ENCODE measurements around the gene CDH10. TPM values are rescaled to one million over a fixed set of nuclear protein-coding genes. Genes with fewer than 3 reads are reported as not detected.

Gene CDH10
- total RNA-seq, 1 donor from 2014 or later = 0.14 TPM

GRCh38 chr5:24598956-24599355 is 45.8 kb downstream of the CDH10 start:
- DNase-seq (ENCODE audit: low spot score) = no peak

GRCh38 chr5:24595329-24595728 is 49.4 kb downstream of the CDH10 start:
- no peak for DNase-seq (ENCODE audit: low spot score)

- DNase-seq (ENCODE audit: low spot score) = no peak
Measured at GRCh38 chr5:24591426-24591825, 53.4 kb downstream of the CDH10 start.

GRCh38 chr5:24589566-24589965 is 55.2 kb downstream of the CDH10 start:
- no peak for DNase-seq (ENCODE audit: low spot score)

DNA sequence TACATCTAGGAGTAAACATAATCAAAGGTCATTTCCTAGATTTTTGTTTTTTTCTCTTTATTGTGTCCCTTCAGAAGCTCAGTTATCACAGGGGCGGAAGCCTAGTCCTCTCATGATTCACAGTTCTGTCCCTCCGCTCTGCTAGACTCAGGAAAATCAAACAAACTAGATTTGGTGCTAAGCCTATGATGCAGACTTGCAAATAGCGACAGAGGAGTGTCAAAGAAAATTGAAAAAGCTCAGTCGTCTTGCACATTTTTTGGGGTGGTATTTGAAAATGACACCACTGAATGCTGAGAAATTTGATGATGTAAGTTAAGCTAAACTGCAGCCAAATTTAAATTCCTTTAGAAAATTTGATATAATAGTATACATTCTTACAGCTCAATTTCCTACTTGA is 59.0 kb downstream of the CDH10 start:
- DNase-seq (ENCODE audit: low spot score) = no peak

DNA sequence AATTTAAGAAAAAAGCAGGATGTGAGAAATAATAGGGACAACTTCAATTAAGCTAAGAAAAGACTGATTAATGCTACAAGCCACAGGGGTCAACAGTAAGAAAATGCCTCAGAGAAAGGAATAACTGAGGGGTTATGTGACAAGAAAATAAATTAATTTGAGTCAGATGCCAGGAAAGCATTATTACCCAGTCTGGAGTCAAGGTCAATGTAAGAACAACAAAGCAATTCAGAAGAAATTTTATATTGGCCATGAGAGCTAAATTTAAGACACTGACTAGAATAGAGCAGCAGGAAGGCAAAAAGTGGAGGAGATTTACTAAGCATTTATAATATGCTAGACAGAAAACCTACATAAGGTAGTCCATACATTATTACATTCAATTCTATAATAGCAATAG is 73.5 kb downstream of the CDH10 start:
- no peak for DNase-seq (ENCODE audit: low spot score)

GRCh38 chr5:24566933-24567332 is 77.8 kb downstream of the CDH10 start:
- DNase-seq (ENCODE audit: low spot score) = no peak

GRCh38 chr5:24555229-24555628 is 89.5 kb downstream of the CDH10 start:
- no peak for DNase-seq (ENCODE audit: low spot score)

DNA sequence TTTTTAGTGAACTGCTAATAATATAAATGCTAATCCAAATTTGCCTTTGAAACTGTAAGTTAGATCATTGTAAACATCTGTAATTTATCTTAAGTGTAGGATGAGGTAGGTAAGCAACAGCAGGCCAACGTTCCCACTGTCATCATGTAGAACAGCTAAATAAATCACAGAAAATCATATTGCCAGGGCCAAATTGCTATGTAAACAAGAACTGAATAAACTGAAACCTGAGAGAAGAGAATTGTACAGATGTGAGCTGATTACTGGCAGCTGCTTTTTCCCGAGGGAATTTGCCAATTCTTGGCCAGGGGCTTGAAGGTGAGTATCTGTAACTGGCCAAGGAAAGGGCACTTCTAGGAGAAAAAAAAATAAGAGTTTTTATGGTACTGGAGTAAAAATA is 97.6 kb downstream of the CDH10 start:
- DNase-seq (ENCODE audit: low spot score) = no peak

- no peak for DNase-seq (ENCODE audit: low spot score)
Measured at GRCh38 chr5:24539613-24540012, 105.2 kb downstream of the CDH10 start.

GRCh38 chr5:24538346-24538745 is 106.4 kb downstream of the CDH10 start:
- DNase-seq (ENCODE audit: low spot score) = no peak

- DNase-seq (ENCODE audit: low spot score) = no peak
Measured at GRCh38 chr5:24535646-24536045, 109.1 kb downstream of the CDH10 start.

- no peak for DNase-seq (ENCODE audit: low spot score)
Measured at GRCh38 chr5:24530906-24531305, 113.9 kb downstream of the CDH10 start.

DNA sequence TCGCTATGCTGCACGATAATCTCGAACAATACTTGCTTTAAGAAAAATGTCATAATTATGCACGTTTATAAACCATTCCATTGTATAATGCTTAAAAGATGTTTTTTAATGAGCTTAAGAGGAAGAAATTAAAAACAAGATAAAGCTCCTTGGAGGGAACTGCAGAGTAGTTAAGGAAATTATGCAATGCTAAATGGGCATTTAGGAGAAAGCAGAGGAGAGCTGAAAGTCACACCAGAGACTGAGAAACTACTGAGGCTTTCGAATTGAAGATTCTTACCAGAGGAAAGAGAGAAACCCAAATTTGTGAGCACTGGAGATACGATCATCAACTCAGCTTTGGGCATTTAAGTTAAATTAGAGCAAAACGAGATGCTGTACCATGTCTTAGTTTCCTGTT is 119.4 kb downstream of the CDH10 start:
- DNase-seq (ENCODE audit: low spot score) = no peak

DNA sequence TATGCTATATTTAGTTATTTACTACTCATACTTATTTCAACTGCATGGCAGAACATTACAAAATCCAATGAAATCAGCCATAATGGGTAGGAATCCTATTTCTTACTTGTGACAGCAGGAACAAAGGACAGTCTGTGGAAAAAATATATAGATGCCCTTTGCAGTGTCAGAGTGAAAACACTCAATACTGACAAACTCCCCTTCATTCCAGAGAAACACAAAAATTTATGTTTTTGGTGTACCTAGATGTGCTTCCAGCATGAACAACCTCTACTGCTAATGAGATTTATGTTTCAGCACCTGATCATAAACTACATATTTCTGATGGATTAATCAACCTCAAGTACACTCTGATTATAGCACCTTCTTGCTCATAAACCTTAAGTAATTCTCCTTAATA is 132.4 kb downstream of the CDH10 start:
- no peak for DNase-seq (ENCODE audit: low spot score)

DNA sequence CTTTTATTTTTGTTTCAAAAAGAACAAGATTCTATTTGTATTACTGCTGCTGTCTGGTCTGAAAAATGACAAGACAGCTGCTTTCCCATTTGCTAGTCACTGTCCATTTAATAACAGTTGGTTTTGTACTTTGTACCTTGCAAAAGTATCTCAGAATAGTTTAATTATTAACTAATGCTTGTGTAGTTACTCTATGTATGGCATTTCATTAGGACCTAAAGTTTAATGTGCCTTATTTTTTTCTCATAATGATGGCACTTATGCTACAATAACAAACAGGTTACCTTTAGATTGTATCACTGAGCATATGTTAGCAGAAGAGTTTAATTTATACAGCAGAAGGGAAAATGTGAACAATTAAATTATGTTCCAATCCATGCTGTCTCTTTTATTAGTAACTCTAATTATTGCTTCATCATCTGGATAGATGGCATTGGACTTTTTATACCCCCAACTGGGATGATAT is 134.2 kb downstream of the CDH10 start:
- no peak for DNase-seq (ENCODE audit: low spot score)

- no peak for DNase-seq (ENCODE audit: low spot score)
Measured at GRCh38 chr5:24509943-24510342, 134.8 kb downstream of the CDH10 start.

- DNase-seq (ENCODE audit: low spot score) = no peak
Measured at GRCh38 chr5:24505258-24505657, 139.5 kb downstream of the CDH10 start.

DNA sequence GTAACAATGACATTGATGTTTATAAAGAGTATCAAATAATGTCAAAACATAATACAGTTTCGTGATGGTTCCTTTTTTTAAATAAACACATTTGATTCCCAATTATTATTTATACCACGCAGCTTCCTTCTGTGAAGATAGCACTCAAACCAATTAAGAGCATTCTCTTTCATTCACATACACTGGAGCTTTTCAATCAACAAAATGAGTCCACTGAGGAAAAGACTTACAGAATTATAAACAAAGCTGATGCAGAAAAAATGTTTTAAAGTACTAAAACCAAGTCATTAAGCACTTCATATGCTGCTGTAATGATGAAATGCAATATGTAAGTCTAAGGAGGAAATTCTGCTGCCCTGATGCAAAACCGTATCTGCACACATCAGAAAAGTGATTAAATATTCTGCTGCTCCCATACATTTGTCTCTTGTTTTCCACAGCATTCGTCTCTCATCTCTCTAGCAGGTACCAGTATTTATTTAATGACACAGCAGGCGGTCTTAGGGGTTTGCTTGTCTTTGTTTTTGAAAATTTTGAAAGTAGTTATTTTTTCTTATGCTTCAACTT is 147.1 kb downstream of the CDH10 start:
- DNase-seq (ENCODE audit: low spot score) = no peak

GRCh38 chr5:24497145-24497544 is 147.6 kb downstream of the CDH10 start:
- no peak for DNase-seq (ENCODE audit: low spot score)

DNA sequence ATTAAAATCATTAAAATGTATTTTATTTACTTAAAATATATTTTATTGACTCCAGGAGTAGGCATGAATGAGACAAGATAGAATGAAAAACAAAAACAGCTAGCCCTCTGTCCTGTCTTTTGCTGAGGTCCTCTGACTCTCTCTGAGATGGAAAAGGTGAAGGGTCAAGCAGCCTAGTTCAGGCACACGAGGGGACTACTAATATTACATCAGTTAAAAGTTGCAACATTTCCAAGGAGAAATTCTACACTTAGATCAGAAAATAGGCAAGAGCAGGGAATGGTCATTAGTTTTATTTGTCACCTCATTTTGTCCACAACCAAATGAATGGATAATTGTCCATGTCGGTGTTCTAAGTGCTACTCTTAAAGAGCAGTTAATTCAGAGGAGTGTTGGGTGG is 148.5 kb downstream of the CDH10 start:
- DNase-seq (ENCODE audit: low spot score) = no peak

DNA sequence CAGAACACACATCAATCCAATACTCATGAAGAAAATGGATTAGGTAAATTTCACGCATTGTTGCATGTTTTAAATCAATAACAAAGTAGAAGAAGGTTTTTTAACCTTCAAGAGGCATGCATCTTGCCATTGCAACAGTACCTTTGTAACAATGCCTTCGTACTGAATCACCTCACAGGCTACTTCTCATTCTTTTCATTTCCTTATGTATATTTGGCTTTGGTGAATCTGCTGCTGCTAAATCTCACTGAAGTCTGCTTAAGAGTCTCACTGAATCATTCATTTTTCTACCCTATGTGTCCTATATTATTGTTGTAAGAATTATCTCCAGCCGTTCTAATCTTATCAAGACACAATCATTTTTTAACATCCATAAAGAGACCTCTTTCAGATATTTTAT is 152.5 kb downstream of the CDH10 start:
- no peak for DNase-seq (ENCODE audit: low spot score)

GRCh38 chr5:24491490-24491889 is 153.3 kb downstream of the CDH10 start:
- DNase-seq (ENCODE audit: low spot score) = no peak

Data from mucosa of gallbladder (tissue), 1 donor.